ENCODE results near the gene CENPP. TPM values are rescaled to one million over a fixed set of nuclear protein-coding genes. Genes with fewer than 3 reads are reported as not detected.

CENPP gene
- total RNA-seq, 1 donor from 2014 or later = 6.0 TPM

GRCh38 chr9:92482329-92482728, 156.6 kb downstream of the CENPP start, which contains the start of gene ASPN:
Gene ASPN, minus strand, starts transcription at chr9:92482506.
- peak; percentile 94 for DNase-seq

DNA sequence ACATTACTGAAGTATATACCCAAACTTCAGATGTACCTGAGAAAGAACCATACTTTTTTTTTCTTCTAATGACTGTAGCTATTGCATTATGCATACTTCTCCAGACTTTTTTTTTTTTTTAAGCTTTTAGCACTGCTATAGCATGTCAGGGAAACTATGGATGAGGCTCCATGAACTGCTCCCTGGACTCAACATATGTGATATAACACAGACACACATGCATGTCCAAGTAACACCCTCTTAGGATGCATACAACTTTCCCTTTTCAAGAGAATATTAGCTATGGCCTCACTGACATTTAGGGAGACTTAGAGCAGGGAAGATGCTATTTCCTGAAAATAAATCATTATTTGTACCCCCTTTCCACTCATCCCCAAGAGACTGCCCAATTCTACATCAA, 157.1 kb downstream of the CENPP start:
- DNase-seq = no peak

DNA sequence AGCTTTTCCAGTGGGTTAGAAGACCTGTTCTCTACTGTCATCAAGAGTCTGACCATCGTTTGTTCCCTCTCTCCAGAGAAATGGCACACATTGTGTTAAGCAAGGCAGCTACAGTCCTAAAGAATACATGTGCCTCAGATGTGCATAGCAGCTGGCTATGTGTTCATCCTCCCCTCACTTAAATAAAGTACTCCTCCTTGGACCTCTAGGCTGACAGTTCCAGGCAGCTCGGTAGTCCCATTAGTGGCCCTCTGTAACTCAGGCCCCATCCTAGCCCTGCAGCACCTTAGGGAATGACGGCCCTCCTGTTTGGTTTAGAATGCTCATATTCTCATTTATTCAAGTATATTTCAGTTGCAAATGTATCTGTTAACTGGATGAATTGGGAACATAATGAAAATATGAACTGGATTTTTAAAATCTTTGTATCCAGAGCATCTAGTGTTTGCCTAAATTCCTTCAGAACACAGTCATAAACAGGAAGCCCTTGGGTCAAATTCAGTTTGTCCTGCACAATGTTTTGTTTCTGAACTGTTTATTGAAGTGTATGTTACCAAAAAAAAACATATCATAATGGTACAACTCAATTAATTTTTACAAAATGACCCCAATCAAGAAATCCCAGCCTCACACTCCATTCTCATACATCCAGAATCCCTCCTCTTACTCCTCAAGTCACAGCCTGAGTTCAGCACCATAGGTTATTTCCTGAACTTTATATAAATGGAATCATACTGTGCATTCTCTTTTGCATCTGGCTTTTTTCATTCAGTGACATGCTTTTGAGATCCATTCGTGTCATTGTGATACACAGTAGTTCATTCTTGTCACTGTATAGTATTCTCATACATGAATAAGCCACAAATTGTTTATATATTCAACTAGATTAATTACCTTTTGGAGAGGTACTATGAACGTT, 158.1 kb downstream of the CENPP start:
- DNase-seq = peak; percentile 8

GRCh38 chr9:92484563-92484962, 158.8 kb downstream of the CENPP start:
- DNase-seq = no peak

GRCh38 chr9:92486371-92486770, 160.6 kb downstream of the CENPP start:
- DNase-seq = no peak

DNA sequence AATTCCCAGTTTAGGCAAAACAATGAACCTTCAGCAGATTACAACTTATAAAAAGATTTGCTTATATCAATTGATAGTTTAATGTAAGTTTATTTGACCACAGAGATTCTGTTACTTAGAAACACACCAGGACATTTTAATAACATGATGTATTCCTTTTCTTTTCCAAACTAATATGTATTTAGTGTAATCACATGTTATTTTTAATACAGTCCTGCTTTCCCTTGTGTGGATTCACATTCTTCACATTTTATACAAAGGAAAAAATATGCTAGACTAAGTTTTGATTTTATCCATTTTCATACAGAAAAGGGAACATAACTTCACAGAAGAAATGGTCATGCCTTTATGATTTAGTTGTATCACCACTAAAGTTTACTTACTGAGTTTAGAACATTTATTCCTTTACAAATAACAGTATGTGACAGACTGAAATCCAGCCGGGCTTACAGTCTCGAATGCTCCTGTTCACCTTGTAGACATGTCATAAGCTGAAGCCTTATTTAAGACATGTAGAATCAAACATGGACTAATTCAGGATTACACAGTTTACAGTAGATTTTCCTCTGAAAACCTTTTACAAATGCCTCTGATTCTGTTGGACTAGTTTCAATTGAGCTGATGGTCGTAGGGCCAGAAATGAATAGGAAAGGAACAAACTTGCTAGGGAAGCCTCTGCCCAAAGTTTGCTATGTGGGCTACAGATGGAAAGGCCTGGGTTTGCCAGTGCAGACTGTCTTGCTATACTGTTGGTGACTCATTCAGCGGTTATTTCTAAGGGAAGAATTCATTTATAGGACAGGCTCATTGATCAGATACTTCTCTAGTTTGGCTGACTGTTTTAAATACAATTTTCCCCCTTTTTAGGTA, 163.2 kb downstream of the CENPP start:
- peak; percentile 79 for DNase-seq

- no peak for DNase-seq
These were observed 167.1 kb downstream of the CENPP start for GRCh38 chr9:92492781-92493401.

- DNase-seq = no peak
These were observed 168.1 kb downstream of the CENPP start for GRCh38 chr9:92493749-92494387.

GRCh38 chr9:92494856-92495255, 169.1 kb downstream of the CENPP start:
- DNase-seq = no peak

- peak; percentile 62 for DNase-seq
These were observed 170.8 kb downstream of the CENPP start for GRCh38 chr9:92496396-92497176.

DNA sequence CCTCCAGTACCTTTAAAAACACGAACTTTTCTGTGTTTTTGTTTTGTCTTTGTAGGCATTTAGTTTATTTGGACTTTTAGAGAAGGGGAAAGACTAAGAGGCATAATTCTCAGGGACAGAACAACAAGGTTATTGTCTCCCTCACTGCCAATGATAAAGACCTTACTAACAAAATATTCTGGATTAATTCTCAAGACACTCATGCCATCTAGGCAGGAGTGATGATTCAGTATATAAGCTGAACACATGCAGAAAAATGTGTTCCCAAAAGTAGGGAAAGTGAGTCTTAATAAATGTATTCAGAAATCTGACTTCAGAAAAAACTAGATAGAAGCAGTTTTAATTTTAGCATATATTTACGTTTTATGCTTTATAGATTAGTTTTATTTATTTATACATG, 173.9 kb downstream of the CENPP start:
- DNase-seq = no peak

DNA sequence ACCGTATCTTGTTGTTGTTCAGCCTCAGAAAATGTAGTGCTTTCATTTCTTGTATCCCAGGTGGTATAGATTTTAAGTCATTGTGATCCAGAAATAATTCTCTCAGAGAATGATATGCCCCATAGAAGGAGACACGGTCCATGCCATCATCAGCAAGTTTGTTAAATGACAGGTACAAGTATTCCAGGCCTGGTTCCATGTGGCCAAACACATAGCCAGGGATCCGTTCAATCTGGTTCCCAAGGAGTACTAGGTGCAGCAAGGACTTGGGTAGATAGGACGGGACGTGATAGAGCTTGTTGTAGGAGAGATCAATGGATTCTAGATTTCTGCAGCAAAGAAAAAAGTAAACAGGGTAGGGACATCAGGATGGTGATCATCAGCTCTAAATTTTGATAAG, 175.0 kb downstream of the CENPP start:
- no peak for DNase-seq

GRCh38 chr9:92501671-92502393, 176.1 kb downstream of the CENPP start:
- DNase-seq = peak; percentile 12

GRCh38 chr9:92503156-92503555, 177.4 kb downstream of the CENPP start:
- DNase-seq = no peak

- DNase-seq = no peak
These were observed 179.1 kb downstream of the CENPP start for GRCh38 chr9:92504881-92505280.

DNA sequence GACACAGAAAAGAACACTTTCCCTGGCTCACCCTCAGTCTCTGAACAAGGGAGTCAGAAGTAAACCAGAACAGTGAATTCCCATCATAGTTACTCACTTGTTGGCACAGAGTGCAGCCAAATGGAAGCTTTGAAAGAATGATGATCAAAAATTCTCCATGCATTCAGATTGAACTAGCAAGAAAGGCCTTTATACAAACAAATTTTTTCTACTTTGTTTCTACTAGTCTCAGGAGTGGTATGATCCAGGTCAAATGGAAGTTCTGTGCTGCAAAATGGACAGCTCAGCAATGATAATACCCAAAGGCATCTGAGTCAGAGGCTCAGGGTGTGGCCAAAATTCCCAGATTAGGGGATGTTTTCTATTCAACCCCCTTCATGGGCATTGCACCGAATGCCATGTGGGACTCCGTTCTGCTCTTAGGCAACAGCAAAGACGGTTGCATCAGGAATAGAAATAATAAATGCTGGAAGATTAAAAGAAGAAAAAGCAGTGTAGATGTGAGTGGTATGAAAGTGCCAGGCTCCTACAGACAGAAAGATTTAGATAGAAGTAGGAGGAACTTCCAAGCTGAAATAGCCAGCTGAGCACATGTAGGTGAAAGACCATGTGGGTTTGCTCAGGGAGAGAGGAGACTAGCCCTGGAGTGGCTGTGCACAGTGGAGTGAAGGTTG, 180.6 kb downstream of the CENPP start:
- DNase-seq = peak; percentile 88

DNA sequence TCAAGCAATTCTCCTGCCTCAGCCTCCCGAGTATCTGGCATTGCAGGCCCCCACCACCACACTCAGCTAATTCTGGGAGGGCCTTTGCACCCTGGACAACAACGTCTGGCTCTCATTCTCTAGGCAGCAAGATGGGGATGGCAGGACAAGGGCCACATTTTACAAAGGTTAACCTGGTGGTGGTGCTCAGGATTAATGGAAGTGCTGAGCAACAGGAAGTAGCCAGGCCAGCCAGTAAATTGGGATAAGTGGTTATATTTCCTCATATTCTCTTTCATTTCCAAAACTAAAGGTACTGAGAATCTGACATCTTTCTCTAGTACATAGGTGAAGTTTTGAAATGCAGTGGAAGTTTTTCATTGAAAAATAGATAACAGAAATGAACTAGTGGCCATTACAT, 181.3 kb downstream of the CENPP start:
- DNase-seq = no peak

DNA sequence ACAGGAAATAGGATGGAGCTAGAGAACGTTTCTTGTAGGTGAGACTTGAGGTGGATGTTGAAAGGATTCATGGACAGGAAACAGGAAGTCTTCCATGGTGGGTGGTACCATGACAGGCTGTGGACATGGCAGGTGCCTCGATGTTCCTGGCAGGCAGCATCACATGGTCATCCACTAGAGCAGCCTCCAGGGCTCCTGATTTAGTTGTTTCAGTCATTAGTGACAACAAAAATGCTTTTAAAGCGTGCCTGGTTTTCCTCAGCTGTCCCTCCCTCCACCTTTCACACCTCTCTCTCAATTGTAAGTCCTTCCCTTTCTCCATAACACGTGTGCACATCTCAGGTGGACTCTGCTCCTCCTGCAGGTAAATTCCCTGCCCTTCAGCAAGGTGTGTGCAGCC, 181.7 kb downstream of the CENPP start:
- DNase-seq = no peak

DNA sequence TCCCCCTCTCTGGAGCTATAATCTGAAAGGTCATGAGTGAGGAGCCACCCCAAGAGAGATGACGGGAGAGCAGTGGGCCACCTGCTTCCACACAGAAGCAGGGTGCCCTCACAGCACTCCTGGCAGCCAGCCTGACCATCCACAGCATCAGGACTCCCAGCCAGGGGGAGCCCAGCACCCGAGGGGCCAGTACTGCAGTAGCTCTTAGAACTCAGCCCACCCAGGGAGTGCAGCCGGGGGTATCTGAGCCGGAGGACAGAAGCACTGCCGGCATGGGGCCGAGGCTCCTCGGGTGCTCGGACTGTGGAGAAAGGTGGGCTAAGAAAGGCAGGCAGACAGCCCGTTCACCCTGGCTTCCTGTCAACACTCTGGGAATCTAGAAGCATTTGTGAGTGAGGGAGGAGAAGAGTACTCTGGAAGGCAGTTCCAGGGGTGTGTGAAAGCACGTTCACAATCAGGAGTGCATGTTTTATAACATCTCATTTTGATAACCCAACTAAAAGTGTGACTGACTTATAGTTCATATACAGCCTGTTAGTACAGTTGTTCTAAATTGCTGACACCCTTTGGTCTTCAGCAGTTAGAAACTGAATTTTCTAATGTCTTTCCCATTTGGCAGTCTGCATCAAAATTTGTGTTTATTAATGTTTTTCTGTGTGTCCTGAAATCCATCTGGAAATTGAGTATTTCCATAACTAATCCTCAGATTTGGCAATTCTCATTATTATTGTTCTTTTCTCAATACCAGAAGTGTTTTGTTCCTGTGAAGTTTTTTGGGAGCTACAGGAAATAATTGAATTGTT, 182.5 kb downstream of the CENPP start:
- DNase-seq = peak; percentile 77

Measured in skin of body (tissue), 2 donors.